H9 (cell line): ENCODE data around the gene TNKS1BP1. TPM values are rescaled to one million over a fixed set of nuclear protein-coding genes. Genes with fewer than 3 reads are reported as not detected.

Experiments used
- DNase-seq: peaks from one replicate; pipeline ENCODE4 v3.0.0-alpha.2; 2017
- H2AFZ ChIP-seq: one replicate; pipeline ENCODE4 v1.6.1; 2013; ENCODE audit warnings: mild to moderate bottlenecking, low read length, control low read depth, moderate library complexity
- H2AK5ac ChIP-seq: 2 replicates; pipeline ENCODE4 v1.6.1; 2013; ENCODE audit warnings: low read length, control low read depth, mixed read lengths; ENCODE audit not compliant: insufficient read length
- H2BK120ac ChIP-seq: one replicate; pipeline ENCODE4 v1.6.1; 2013; ENCODE audit warnings: low read depth, mild to moderate bottlenecking, low read length, control low read depth, inconsistent platforms; ENCODE audit not compliant: poor library complexity, severe bottlenecking
- H2BK12ac ChIP-seq: 2 replicates; pipeline ENCODE4 v1.6.1; 2013; ENCODE audit warnings: low read length, control low read depth, mixed read lengths, low read depth; ENCODE audit not compliant: insufficient read length
- H2BK15ac ChIP-seq: 2 replicates; pipeline ENCODE4 v1.6.1; 2013; ENCODE audit warnings: low read depth, low read length, control low read depth
- H2BK20ac ChIP-seq: one replicate; pipeline ENCODE4 v1.6.1; 2013; ENCODE audit warnings: low read depth, mild to moderate bottlenecking, low read length, control low read depth, inconsistent platforms; ENCODE audit not compliant: poor library complexity, severe bottlenecking
- H2BK5ac ChIP-seq: 2 replicates; pipeline ENCODE4 v1.6.1; 2013; ENCODE audit warnings: low read length, control low read depth, mixed read lengths; ENCODE audit not compliant: insufficient read length
- H3K14ac ChIP-seq: 2 replicates; pipeline ENCODE4 v1.6.1; 2013; ENCODE audit warnings: low read length, control low read depth; ENCODE audit not compliant: insufficient read depth
- H3K18ac ChIP-seq: 2 replicates; pipeline ENCODE4 v1.6.1; 2013; ENCODE audit warnings: low read depth, mild to moderate bottlenecking, mixed read lengths, low read length, control low read depth; ENCODE audit not compliant: insufficient read length
- H3K23ac ChIP-seq: 2 replicates; pipeline ENCODE4 v1.6.1; 2013; ENCODE audit warnings: low read length, control low read depth, mixed read lengths, low read depth; ENCODE audit not compliant: insufficient read length
- H3K23me2 ChIP-seq: 2 replicates; pipeline ENCODE4 v1.6.1; 2013; ENCODE audit warnings: low read depth, mild to moderate bottlenecking, mixed read lengths, low read length, control low read depth; ENCODE audit not compliant: insufficient read length, poor library complexity, severe bottlenecking
- H3K27ac ChIP-seq: 2 replicates; pipeline ENCODE4 v1.5.1; 2013; ENCODE audit warnings: low read length, control low read depth, mixed read lengths, low read depth; ENCODE audit not compliant: insufficient read length
- H3K27me3 ChIP-seq: 2 replicates; pipeline ENCODE4 v1.6.1; 2013; ENCODE audit warnings: low read length, control low read depth, inconsistent platforms; ENCODE audit not compliant: insufficient read depth
- H3K4ac ChIP-seq: 2 replicates; pipeline ENCODE4 v1.6.1; 2013; ENCODE audit warnings: low read depth, mild to moderate bottlenecking, control low read depth, inconsistent platforms, low read length, moderate library complexity
- H3K4me1 ChIP-seq: 2 replicates; pipeline ENCODE4 v1.6.1; 2013; ENCODE audit warnings: low read length, control low read depth, inconsistent platforms; ENCODE audit not compliant: insufficient read depth
- H3K4me2 ChIP-seq: 2 replicates; pipeline ENCODE4 v1.6.1; 2013; ENCODE audit warnings: low read length, control low read depth, mixed read lengths; ENCODE audit not compliant: insufficient read length, insufficient read depth
- H3K56ac ChIP-seq: 2 replicates; pipeline ENCODE4 v1.6.1; 2013; ENCODE audit warnings: low read depth, mild to moderate bottlenecking, mixed read lengths, low read length, control low read depth; ENCODE audit not compliant: insufficient read length
- H3K79me1 ChIP-seq: 2 replicates; pipeline ENCODE4 v1.6.1; 2013; ENCODE audit warnings: low read depth, mild to moderate bottlenecking, moderate library complexity, low read length, control low read depth, inconsistent platforms; ENCODE audit not compliant: insufficient read depth, poor library complexity, severe bottlenecking
- H3K79me2 ChIP-seq: 2 replicates; pipeline ENCODE4 v1.6.1; 2013; ENCODE audit warnings: low read length, control low read depth, inconsistent platforms; ENCODE audit not compliant: insufficient read depth
- H3K9ac ChIP-seq: 2 replicates; pipeline ENCODE4 v1.6.1; 2013; ENCODE audit warnings: low read length, control low read depth, mixed read lengths; ENCODE audit not compliant: insufficient read length; ENCODE audit errors: extremely low read depth
- H3K9me3 ChIP-seq: one replicate; pipeline ENCODE4 v1.6.1; 2013; ENCODE audit warnings: low read depth, low read length, inconsistent platforms; ENCODE audit not compliant: control insufficient read depth
- H3T11ph ChIP-seq: one replicate; pipeline ENCODE4 v1.6.1; 2013; ENCODE audit warnings: mild to moderate bottlenecking, low read length, control low read depth, inconsistent platforms
- H4K20me1 ChIP-seq: one replicate; pipeline ENCODE4 v1.6.1; 2013; ENCODE audit not compliant: control insufficient read depth, insufficient read length, insufficient read depth
- H4K5ac ChIP-seq: 2 replicates; pipeline ENCODE4 v1.6.1; 2013; ENCODE audit warnings: low read depth, mild to moderate bottlenecking, mixed read lengths, low read length, control low read depth; ENCODE audit not compliant: insufficient read length
- H4K8ac ChIP-seq: replicated peaks from 2 replicates; pipeline ENCODE4 v1.6.1; 2013; ENCODE audit warnings: low read length, control low read depth, mixed read lengths, low read depth; ENCODE audit not compliant: insufficient read length
- H4K91ac ChIP-seq: 2 replicates; pipeline ENCODE4 v1.6.1; 2013; ENCODE audit warnings: low read depth, mild to moderate bottlenecking, moderate library complexity, mixed read lengths, low read length, control low read depth; ENCODE audit not compliant: insufficient read length
- H3K27ac Mint-ChIP-seq, 3 experiments: 2 replicates in 2 of 3; 3 replicates in 1 of 3; pipeline ENCODE4 v1.8.0; 2020 to 2021; ENCODE audit warnings: mixed read lengths in 3 of 3, mild to moderate bottlenecking in 1 of 3, moderate library complexity in 1 of 3
- H3K27me3 Mint-ChIP-seq: 2 replicates; pipeline ENCODE4 v1.8.0; 2021; ENCODE audit warnings: low read depth, mild to moderate bottlenecking, moderate library complexity, mixed read lengths
- H3K36me3 Mint-ChIP-seq, 3 experiments: 2 replicates in 2 of 3; 3 replicates in 1 of 3; pipeline ENCODE4 v1.8.0; 2020 to 2021; ENCODE audit warnings: low read depth in 3 of 3, mixed read lengths in 3 of 3; ENCODE audit not compliant: insufficient read depth in 1 of 3
- H3K4me1 Mint-ChIP-seq, 2 experiments: 2 replicates each; pipeline ENCODE4 v1.8.0; 2020; ENCODE audit warnings: mixed read lengths in 2 of 2
- H3K4me3 Mint-ChIP-seq, 2 experiments: 2 replicates in 1 of 2; 3 replicates in 1 of 2; pipeline ENCODE4 v1.8.0; 2020 to 2021; ENCODE audit warnings: mild to moderate bottlenecking in 2 of 2, mixed read lengths in 2 of 2, moderate library complexity in 1 of 2
- H3K9me3 Mint-ChIP-seq, 2 experiments: 2 replicates in 1 of 2; 3 replicates in 1 of 2; pipeline ENCODE4 v1.8.0; 2020; ENCODE audit warnings: mild to moderate bottlenecking in 2 of 2, mixed read lengths in 2 of 2, moderate library complexity in 1 of 2
- CTCF ChIP-seq: fragments of 200-600 bp; sonication (generic); conservative IDR thresholded peaks from 3 replicates; pipeline ENCODE4 v1.8.0; 2021; ENCODE audit warnings: antibody characterized with exemption, mild to moderate bottlenecking
- WGBS: extraction: QIAGEN DNeasy Blood & Tissue Kit; methylation state at CpG from one replicate; pipeline ENCODE4 v1.1.7; 2013; ENCODE audit warnings: missing lambda C conversion rate, low lambda C conversion rate, mixed read lengths; ENCODE audit not compliant: insufficient read length; ENCODE audit errors: extremely low coverage; 5-methylcytosine and 5-hydroxymethylcytosine counted together
- total RNA-seq: library from RNA; stranded (reverse); gene quantifications from 2 replicates; pipeline ENCODE4 v1.2.1, GENCODE V29; 2021

Gene TNKS1BP1
- total RNA-seq, 1 experiment from 2014 or later = 130 TPM

- no peak overlapping the region for H2BK12ac ChIP-seq
- H3K79me2 ChIP-seq = no peaks in the 10 kb centered on the region
- H3K4me2 ChIP-seq = no peak overlapping the region
- no peak overlapping the region for H3K27ac ChIP-seq
- no peak overlapping the region for H2BK15ac ChIP-seq
- Mint-ChIP-seq H3K4me3 (no peak overlapping the region), H3K4me1 (peaks cover 24% of the 10 kb centered on the region in 2 experiments), H3K9me3 (no peaks in the 10 kb centered on the region), H3K27me3 (peaks cover 25% of the 10 kb centered on the region), H3K36me3 (no peaks in the 10 kb centered on the region), H3K27ac (no peak overlapping the region)
- no peak overlapping the region for H4K91ac ChIP-seq
- H3K56ac ChIP-seq = no peak overlapping the region
- no peak overlapping the region for H3K18ac ChIP-seq
- no peak overlapping the region for H4K8ac ChIP-seq
- H4K20me1 ChIP-seq = no peaks in the 10 kb centered on the region
- no peaks in the 10 kb centered on the region for H3K27me3 ChIP-seq
- peaks cover 6% of the 10 kb centered on the region for H3K4me1 ChIP-seq
- H2BK5ac ChIP-seq = no peak overlapping the region
- no peak for DNase-seq
- no peak overlapping the region for H3K14ac ChIP-seq
- H2BK120ac ChIP-seq = no peak overlapping the region
- H2BK20ac ChIP-seq = no peak overlapping the region
- H3K9me3 ChIP-seq = no peaks in the 10 kb centered on the region
- no peak overlapping the region for H2AFZ ChIP-seq
- no peak overlapping the region for H2AK5ac ChIP-seq
- no peaks in the 10 kb centered on the region for H3K23me2 ChIP-seq
- WGBS = no CpG with 5 or more reads among the region's 5 CpGs
- no peak for TF ChIP-seq CTCF
- no peak overlapping the region for H3K23ac ChIP-seq
- H4K5ac ChIP-seq = no peak overlapping the region
- H3T11ph ChIP-seq = no peak overlapping the region
- no peaks in the 10 kb centered on the region for H3K79me1 ChIP-seq
- no peak overlapping the region for H3K9ac ChIP-seq
- no peak overlapping the region for H3K4ac ChIP-seq
Observed at GRCh38 chr11:57368845-57369232, 44.1 kb upstream of the TNKS1BP1 start.
